Calu3 (cell line): ENCODE data around the gene SSBP2. TPM values are rescaled to one million over a fixed set of nuclear protein-coding genes. Genes with fewer than 3 reads are reported as not detected.
"Not testable (repeated sequence)": the region's sequence is repeated elsewhere in the genome, so short reads cannot be mapped to it uniquely, and the experiment has no call there.

ENCODE experiments used
- BruUV-seq: library from RNA; stranded (reverse); fragments of 400-500 nt; replicated peaks from 2 replicates; lab custom pipeline; 2021; lab: Mats Ljungman, UMichigan
- CTCF ChIA-PET: fragments of 300-600 bp; sonication (Branson Sonifier 250); formaldehyde crosslinking; loops from one replicate; lab custom pipeline; 2022; ENCODE audit warnings: antibody characterized with exemption; lab: Charles Lee
- DNase-seq: peaks from one replicate; pipeline ENCODE4 v3.0.0; 2022
- H3K27ac Mint-ChIP-seq: one replicate; pipeline ENCODE4 v1.8.0; 2022; ENCODE audit warnings: mixed read lengths; ENCODE audit not compliant: unreplicated experiment
- H3K27me3 Mint-ChIP-seq: one replicate; pipeline ENCODE4 v1.8.0; 2022; ENCODE audit warnings: mixed read lengths; ENCODE audit not compliant: unreplicated experiment
- H3K36me3 Mint-ChIP-seq: one replicate; pipeline ENCODE4 v1.8.0; 2022; ENCODE audit warnings: mild to moderate bottlenecking, moderate library complexity, mixed read lengths; ENCODE audit not compliant: insufficient read depth, unreplicated experiment
- H3K4me1 Mint-ChIP-seq: one replicate; pipeline ENCODE4 v1.8.0; 2022; ENCODE audit warnings: mild to moderate bottlenecking, low read depth, mixed read lengths; ENCODE audit not compliant: unreplicated experiment
- H3K4me3 Mint-ChIP-seq: one replicate; pipeline ENCODE4 v1.8.0; 2022; ENCODE audit warnings: mild to moderate bottlenecking, low read depth, moderate library complexity, mixed read lengths; ENCODE audit not compliant: unreplicated experiment
- H3K9me3 Mint-ChIP-seq: one replicate; pipeline ENCODE4 v1.8.0; 2022; ENCODE audit warnings: low read depth, mixed read lengths; ENCODE audit not compliant: unreplicated experiment
- intact Hi-C: fragments of 100-400 bp; cut with micrococcal nuclease; formaldehyde crosslinking; loops from one replicate; pipeline ENCODE4 v1.10.0; 2022; ENCODE audit not compliant: unreplicated experiment
- total RNA-seq: library from RNA; stranded (reverse); gene quantifications from 2 replicates; pipeline ENCODE4 v1.2.3, GENCODE V29; 2022
- TF ChIP-seq, protein P1 (sequence below): fragments of 200-600 bp; IDR thresholded peaks from one replicate; pipeline ENCODE4 v1.8.0; 2022; ENCODE audit warnings: antibody characterized with exemption; ENCODE audit not compliant: unreplicated experiment

SSBP2 gene
- total RNA-seq, 1 experiment from 2014 or later = 18.9 TPM

DNA sequence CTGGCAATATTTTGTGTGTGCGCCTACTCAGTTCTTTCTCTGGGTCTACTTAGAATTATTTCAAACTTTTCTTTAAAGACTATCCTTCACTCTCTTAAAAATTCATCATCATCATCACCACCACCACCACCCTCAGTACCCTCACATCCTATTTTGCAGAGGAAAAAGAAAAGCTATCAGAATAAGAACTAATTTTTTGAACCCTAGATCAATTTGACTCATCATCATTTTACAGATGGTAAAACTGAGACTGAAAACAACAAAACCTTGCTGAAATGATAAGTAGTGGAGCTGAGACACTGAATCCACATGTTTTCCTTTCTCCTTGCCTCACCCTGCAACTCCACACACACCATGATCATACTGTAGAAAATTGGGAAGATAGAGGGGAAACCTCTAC lies 119.3 kb downstream of the SSBP2 start:
- no peak for DNase-seq
- Mint-ChIP-seq H3K4me1 (peaks cover 10% of the 10 kb centered on the region), H3K27ac (no peak overlapping the region), H3K9me3 (no peaks in the 10 kb centered on the region), H3K27me3 (no peaks in the 10 kb centered on the region), H3K4me3 (no peak overlapping the region), H3K36me3 (no peaks in the 10 kb centered on the region)
- intact Hi-C loops = no loop called here
- TF ChIP-seq, protein P1, sequence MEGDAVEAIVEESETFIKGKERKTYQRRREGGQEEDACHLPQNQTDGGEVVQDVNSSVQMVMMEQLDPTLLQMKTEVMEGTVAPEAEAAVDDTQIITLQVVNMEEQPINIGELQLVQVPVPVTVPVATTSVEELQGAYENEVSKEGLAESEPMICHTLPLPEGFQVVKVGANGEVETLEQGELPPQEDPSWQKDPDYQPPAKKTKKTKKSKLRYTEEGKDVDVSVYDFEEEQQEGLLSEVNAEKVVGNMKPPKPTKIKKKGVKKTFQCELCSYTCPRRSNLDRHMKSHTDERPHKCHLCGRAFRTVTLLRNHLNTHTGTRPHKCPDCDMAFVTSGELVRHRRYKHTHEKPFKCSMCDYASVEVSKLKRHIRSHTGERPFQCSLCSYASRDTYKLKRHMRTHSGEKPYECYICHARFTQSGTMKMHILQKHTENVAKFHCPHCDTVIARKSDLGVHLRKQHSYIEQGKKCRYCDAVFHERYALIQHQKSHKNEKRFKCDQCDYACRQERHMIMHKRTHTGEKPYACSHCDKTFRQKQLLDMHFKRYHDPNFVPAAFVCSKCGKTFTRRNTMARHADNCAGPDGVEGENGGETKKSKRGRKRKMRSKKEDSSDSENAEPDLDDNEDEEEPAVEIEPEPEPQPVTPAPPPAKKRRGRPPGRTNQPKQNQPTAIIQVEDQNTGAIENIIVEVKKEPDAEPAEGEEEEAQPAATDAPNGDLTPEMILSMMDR = no peak
- BruUV-seq = no TSS peak
- CTCF ChIA-PET = no interaction called here

DNA sequence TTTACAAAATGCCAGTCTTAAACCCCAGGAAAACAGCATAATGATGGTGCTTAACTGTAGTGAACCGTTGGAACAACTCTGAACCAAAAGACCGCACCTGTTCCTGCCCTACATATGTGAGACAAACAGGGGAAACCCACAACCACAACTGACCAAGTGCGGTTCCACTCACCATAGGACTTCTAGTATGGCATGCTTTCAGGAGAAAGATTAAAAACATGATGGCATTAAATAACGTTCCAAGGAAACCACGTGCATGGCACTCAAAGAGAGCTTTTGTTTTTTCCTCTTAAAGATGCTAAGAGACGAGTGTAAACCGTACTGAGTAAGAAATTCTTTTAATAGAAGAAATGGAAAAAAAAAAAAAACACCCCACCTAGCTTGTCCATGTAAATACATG lies 119.8 kb downstream of the SSBP2 start:
- TF ChIP-seq, protein P1 = no peak
- Mint-ChIP-seq H3K36me3 (no peaks in the 10 kb centered on the region), H3K27me3 (no peaks in the 10 kb centered on the region), H3K4me3 (no peak overlapping the region), H3K27ac (no peak overlapping the region), H3K9me3 (no peaks in the 10 kb centered on the region), H3K4me1 (peaks cover 15% of the 10 kb centered on the region)
- intact Hi-C loops = no loop called here
- DNase-seq = no peak
- no TSS peak for BruUV-seq
- CTCF ChIA-PET = no interaction called here

DNA sequence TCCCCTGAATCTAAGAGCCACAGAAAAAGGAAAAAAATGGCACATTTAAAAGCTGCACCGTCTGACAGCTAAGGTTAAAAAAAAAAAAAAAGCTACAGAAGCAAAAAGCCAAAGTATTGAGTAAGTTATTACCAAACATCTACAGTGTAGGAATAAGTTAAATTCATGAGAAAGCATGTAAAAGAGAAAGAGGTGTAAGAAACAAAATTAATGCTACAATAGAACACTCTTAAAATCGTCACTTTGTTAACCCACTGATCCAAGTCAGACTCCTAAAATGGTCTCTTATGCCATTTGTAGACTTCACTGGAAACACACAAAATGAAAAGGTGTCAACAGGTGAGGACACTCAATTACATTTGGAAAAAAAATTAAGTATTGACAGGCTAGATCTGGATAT lies 120.2 kb downstream of the SSBP2 start:
- no peak overlapping the region for H3K4me3 Mint-ChIP-seq
- CTCF ChIA-PET = no interaction called here
- BruUV-seq = no TSS peak
- no peak overlapping the region for H3K27ac Mint-ChIP-seq
- H3K9me3 Mint-ChIP-seq = no peaks in the 10 kb centered on the region
- intact Hi-C loops = no loop called here
- no peak for DNase-seq
- H3K36me3 Mint-ChIP-seq = no peaks in the 10 kb centered on the region
- no peaks in the 10 kb centered on the region for H3K27me3 Mint-ChIP-seq
- TF ChIP-seq, protein P1 = no peak
- peaks cover 20% of the 10 kb centered on the region for H3K4me1 Mint-ChIP-seq

DNA sequence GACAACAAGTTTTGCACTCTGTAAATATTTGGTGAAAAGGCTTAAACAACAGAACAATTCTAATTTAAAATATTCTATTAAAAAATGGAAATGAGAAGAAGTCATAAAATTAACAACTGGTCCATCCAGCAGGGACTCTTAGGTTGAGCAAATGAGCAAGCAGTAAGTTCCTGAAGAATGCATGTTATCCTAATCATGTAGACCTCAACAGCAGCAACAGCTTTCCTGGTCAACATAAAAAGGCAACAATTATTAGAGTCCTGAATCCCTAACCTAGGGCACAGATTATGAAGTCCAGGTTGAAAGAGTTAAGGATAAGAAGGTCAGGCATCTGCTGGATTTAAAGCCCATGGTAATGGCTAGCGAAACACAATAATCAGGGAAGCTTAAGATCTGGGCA lies 120.9 kb downstream of the SSBP2 start:
- no peak overlapping the region for H3K4me3 Mint-ChIP-seq
- intact Hi-C loops = loop anchor here (5.0 kb wide), 1 partner anchor 113 kb away; no protein-coding TSS in a partner anchor
- TF ChIP-seq, protein P1 = no peak
- H3K27ac Mint-ChIP-seq = no peak overlapping the region
- no peak for DNase-seq
- CTCF ChIA-PET = no interaction called here
- peaks cover 25% of the 10 kb centered on the region for H3K4me1 Mint-ChIP-seq
- no peaks in the 10 kb centered on the region for H3K9me3 Mint-ChIP-seq
- H3K36me3 Mint-ChIP-seq = no peaks in the 10 kb centered on the region
- H3K27me3 Mint-ChIP-seq = no peaks in the 10 kb centered on the region
- no TSS peak for BruUV-seq

DNA sequence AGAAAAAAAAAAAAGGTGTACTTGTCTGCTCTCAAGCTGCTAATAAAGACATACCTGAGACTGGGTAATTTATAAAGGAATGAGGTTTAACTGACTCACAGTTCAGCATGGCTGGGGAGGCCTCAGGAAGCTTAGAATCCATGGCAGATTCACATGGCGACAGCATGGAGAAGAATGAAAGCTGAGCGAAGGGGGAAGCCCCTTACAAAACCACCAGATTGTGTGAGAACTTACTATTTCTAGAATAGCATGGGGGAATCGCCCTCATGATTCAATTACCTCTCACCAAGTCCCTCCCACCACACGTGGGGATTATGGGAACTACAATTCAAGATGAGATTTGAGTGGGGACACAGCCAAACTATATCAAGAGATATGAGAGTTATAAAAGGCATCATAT lies 122.8 kb downstream of the SSBP2 start:
- not testable (repeated sequence) for H3K27me3 Mint-ChIP-seq, H3K36me3 Mint-ChIP-seq, H3K27ac Mint-ChIP-seq, BruUV-seq, DNase-seq, H3K9me3 Mint-ChIP-seq, H3K4me3 Mint-ChIP-seq
- H3K4me1 Mint-ChIP-seq = peaks cover 25% of the 10 kb centered on the region
- intact Hi-C loops = loop anchor here (5.0 kb wide), 1 partner anchor 111 kb away; no protein-coding TSS in a partner anchor
- CTCF ChIA-PET = interaction anchor here (1.6 kb wide), 1 partner anchor 9 kb away, joined by 4 read pairs; no protein-coding TSS in a partner anchor
